NB4 (cell line): ENCODE measurements around the gene ADGRE1.

Experiments used
- DNase-seq: peaks from one replicate; pipeline ENCODE4 v3.0.0; 2010; ENCODE audit warnings: low read depth
- H3K4me3 ChIP-seq: one replicate; pipeline ENCODE4 v1.5.1; 2011; ENCODE audit warnings: mild to moderate bottlenecking, low read depth, low read length, moderate library complexity
- CTCF ChIP-seq: IDR thresholded peaks from one replicate; pipeline ENCODE4 v1.5.1; 2012; ENCODE audit warnings: low read depth, low read length
- MAX ChIP-seq: IDR thresholded peaks from 2 replicates; pipeline ENCODE4 v1.6.1; 2011; ENCODE audit warnings: low read depth, low read length
- MYC ChIP-seq: IDR thresholded peaks from 2 replicates; pipeline ENCODE4 v1.6.1; 2011; ENCODE audit warnings: low read depth, low read length
- POLR2A ChIP-seq: IDR thresholded peaks from 2 replicates; pipeline ENCODE4 v1.6.1; 2011; ENCODE audit warnings: mild to moderate bottlenecking; ENCODE audit not compliant: insufficient read length; ENCODE audit errors: extremely low read depth

ADGRE1 gene

GRCh38 chr19:6887316-6887715 is at the start of gene ADGRE1:
ADGRE1 (plus strand) TSS chr19:6887579; CDS start chr19:6887609, 30 bp downstream.
- H3K4me3 ChIP-seq, result no peak within 1 kb of the TSS
- TF ChIP-seq CTCF, result no peak
- TF ChIP-seq POLR2A, result no peak
- no peak for TF ChIP-seq MAX
- TF ChIP-seq MYC, result no peak
- DNase-seq, result peak; percentile 60

GRCh38 chr19:6838062-6838655 is 49.2 kb upstream of the ADGRE1 start:
- no peak for DNase-seq
- no peak overlapping the region for H3K4me3 ChIP-seq
- no peak for TF ChIP-seq CTCF

- no peak for DNase-seq
- H3K4me3 ChIP-seq, result no peak overlapping the region
- TF ChIP-seq CTCF (no peak), POLR2A (no peak), MAX (no peak), MYC (no peak)
These were observed 44.3 kb upstream of the ADGRE1 start for GRCh38 chr19:6842871-6843607.

DNA sequence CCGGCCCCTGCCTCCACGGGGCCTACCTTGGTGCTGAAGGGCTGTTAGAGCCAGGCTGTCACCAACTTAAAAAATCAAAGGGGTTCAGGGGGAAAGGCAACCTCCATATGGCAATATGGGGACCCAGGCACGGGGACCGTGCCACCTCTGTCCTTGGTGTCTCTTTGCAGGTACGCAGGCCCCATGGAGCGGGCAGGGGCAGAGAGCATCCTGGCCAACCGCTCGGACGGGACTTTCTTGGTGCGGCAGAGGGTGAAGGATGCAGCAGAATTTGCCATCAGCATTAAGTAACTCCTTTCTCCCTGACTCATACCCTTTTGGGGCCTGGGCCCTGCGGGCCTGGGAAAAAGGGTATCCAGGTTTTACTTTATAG is 39.6 kb upstream of the ADGRE1 start:
- DNase-seq, result no peak
- TF ChIP-seq POLR2A, result no peak
- no peak for TF ChIP-seq CTCF
- no peak for TF ChIP-seq MAX
- H3K4me3 ChIP-seq, result no peak overlapping the region

DNA sequence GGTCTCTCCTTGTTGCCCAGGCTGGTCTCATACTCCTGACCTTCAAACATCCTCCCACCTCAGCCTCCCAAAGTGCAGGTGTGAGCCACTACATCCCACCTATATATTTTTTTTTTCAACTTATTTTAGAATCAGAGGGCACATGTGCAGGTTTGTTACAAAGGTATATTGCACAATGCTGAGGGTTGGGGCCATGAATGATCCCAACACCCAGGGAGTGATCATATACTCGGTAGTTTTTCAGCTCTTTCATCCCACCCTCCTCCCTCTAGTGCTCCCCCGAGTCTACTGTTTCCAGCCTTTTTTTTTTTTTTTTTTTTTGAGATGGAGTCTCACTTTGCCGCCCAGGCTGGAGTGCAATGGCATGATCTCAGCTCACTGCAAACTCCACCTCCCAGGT is 38.4 kb upstream of the ADGRE1 start:
- TF ChIP-seq MAX (no peak), POLR2A (no peak)
- DNase-seq, result no peak
- no peak overlapping the region for H3K4me3 ChIP-seq

DNA sequence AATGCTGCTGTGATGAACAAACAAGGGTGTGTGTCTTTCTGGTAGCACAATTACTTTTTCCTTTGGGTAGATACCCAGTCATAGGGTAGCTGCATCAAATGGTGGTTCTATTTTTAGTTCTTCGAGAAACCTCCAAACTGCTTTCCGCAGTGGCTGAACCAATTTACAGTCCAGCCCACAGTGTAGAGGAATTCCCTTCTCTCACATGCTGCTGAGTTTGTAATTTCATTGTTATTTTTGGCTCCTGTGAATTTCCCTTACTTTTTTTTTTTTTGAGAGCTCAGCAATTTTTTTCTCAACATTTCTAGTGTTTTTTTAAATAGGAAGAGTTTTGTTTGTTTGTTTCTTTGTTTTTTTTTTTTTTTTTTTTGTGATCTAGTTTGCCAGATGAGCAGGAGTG is 37.5 kb upstream of the ADGRE1 start:
- no peak overlapping the region for H3K4me3 ChIP-seq
- DNase-seq, result no peak
- TF ChIP-seq POLR2A (no peak), MYC (no peak), CTCF (no peak), MAX (no peak)
